Retinal pigment epithelial cell (primary cell): ENCODE measurements around the gene RPTOR.

Experiments
- DNase-seq: peaks from one replicate; pipeline ENCODE4 v3.0.0-alpha.2; 2010; ENCODE audit warnings: low read depth
- H3K4me3 ChIP-seq: 2 replicates; pipeline ENCODE4 v1.5.1; 2011; ENCODE audit warnings: mild to moderate bottlenecking, low read length, control low read depth, moderate library complexity
- CTCF ChIP-seq: conservative IDR thresholded peaks from 2 replicates; pipeline ENCODE4 v1.5.1; 2011; ENCODE audit warnings: low read depth, low read length, control low read depth, inconsistent platforms

The RPTOR gene

GRCh38 chr17:80851277-80851925, 306.8 kb downstream of the RPTOR start:
- no peak for DNase-seq
- no peak for TF ChIP-seq CTCF
- no peak overlapping the region for H3K4me3 ChIP-seq

GRCh38 chr17:80852476-80853015, 307.9 kb downstream of the RPTOR start:
- no peak for DNase-seq
- no peak for TF ChIP-seq CTCF
- H3K4me3 ChIP-seq: no peak overlapping the region

GRCh38 chr17:80853076-80853475, 308.4 kb downstream of the RPTOR start:
- no peak for DNase-seq
- no peak for TF ChIP-seq CTCF
- no peak overlapping the region for H3K4me3 ChIP-seq

- DNase-seq: no peak
- no peak for TF ChIP-seq CTCF
Observed at GRCh38 chr17:80854220-80854619, 309.6 kb downstream of the RPTOR start.

GRCh38 chr17:80855196-80855947, 310.7 kb downstream of the RPTOR start:
- TF ChIP-seq CTCF: no peak
- DNase-seq: no peak
- no peak overlapping the region for H3K4me3 ChIP-seq

More at GRCh38 chr17:80854220-80854619, 309.6 kb downstream of the RPTOR start:
- H3K4me3 ChIP-seq: no peak overlapping the region

- no peak for TF ChIP-seq CTCF
- no peak overlapping the region for H3K4me3 ChIP-seq
- DNase-seq: peak; percentile 79
Observed at GRCh38 chr17:80855948-80856862, 311.6 kb downstream of the RPTOR start.
